H1 (cell line): ENCODE data around the gene NENF.

Experiments used
- CREB1 ChIP-seq: IDR thresholded peaks from 2 replicates; pipeline ENCODE4 v1.6.1; 2012; ENCODE audit warnings: inconsistent platforms
- CTCF ChIP-seq, 3 experiments: IDR thresholded peaks; 1 replicate in 2 of 3; 2 replicates in 1 of 3; pipeline versions ENCODE4 v1.5.1 to v1.6.1; 2011; ENCODE audit warnings: low read length in 3 of 3, mild to moderate bottlenecking in 3 of 3, inconsistent platforms in 2 of 3, low read depth in 1 of 3, moderate library complexity in 1 of 3; ENCODE audit not compliant: insufficient read depth in 1 of 3; ENCODE audit errors: control extremely low read depth in 1 of 3
- EZH2 ChIP-seq: fragments of 200-600 bp; sonication (generic); IDR thresholded peaks from 2 replicates; pipeline ENCODE4 v1.7.1; 2012; ENCODE audit warnings: low read depth, mild to moderate bottlenecking, moderate library complexity, low read length, inconsistent platforms; ENCODE audit not compliant: severe bottlenecking
- MAX ChIP-seq: IDR thresholded peaks from 2 replicates; pipeline ENCODE4 v1.6.1; 2012; ENCODE audit warnings: inconsistent platforms
- POLR2AphosphoS5 ChIP-seq: IDR thresholded peaks from 2 replicates; pipeline ENCODE4 v1.6.1; 2011; ENCODE audit warnings: low read depth, low read length
- SIX5 ChIP-seq: IDR thresholded peaks from 2 replicates; pipeline ENCODE4 v1.6.1; 2011; ENCODE audit warnings: mild to moderate bottlenecking, low read depth, low read length
- SUZ12 ChIP-seq: fragments of 200-600 bp; sonication (generic); IDR thresholded peaks from 2 replicates; pipeline ENCODE4 v1.6.1; 2012; ENCODE audit warnings: mild to moderate bottlenecking, inconsistent platforms, low read length, moderate library complexity, mixed read lengths
- TAF1 ChIP-seq: IDR thresholded peaks from 2 replicates; pipeline ENCODE4 v1.6.1; 2011; ENCODE audit warnings: mild to moderate bottlenecking, low read depth, low read length

GRCh38 chr1:212490276-212490675, 57.6 kb downstream of the NENF start:
- no peak for TF ChIP-seq SUZ12
- no peak for TF ChIP-seq SIX5
- TF ChIP-seq CTCF (IDR thresholded peaks at IDR 0.05; ENCODE audit: control extremely low read depth in 1 of 3, insufficient read depth in 1 of 3, low read depth in 1 of 3, low read length in 3 of 3), result no peak
- no peak for TF ChIP-seq MAX
- no peak for TF ChIP-seq CREB1
- no peak for TF ChIP-seq POLR2AphosphoS5
- no peak for TF ChIP-seq EZH2
- TF ChIP-seq TAF1, result no peak
